HepG2 (cell line): ENCODE data around the gene TPTE. TPM values are rescaled to one million over a fixed set of nuclear protein-coding genes. Genes with fewer than 3 reads are reported as not detected.
"Not testable (repeated sequence)": the region's sequence is repeated elsewhere in the genome, so short reads cannot be mapped to it uniquely, and the experiment has no call there.

Experiments
- ATAC-seq: fragments of 200-7000 bp; cut with Tn5 transposase; 3 replicates; pipeline ENCODE4 v1.9.1; 2020; ENCODE audit warnings: mild to moderate bottlenecking, moderate library complexity
- BruUV-seq: library from RNA; stranded (reverse); fragments of 400-500 nt; replicated peaks from 2 replicates; lab custom pipeline; 2021; lab: Mats Ljungman, UMichigan
- CTCF ChIA-PET: fragments of 300-600 bp; formaldehyde crosslinking; extraction: SDS; loops from one replicate; lab custom pipeline; 2021; ENCODE audit warnings: low total read pairs, inconsistent platforms, low intra/inter-chr PET ratio; lab: Yijun Ruan, JAX
- POLR2A ChIA-PET: fragments of 350-600 bp; sonication (Branson Sonifier 250); formaldehyde crosslinking; loops from one replicate; lab custom pipeline; 2020; ENCODE audit warnings: antibody characterized with exemption, inconsistent platforms; lab: Yijun Ruan, JAX
- DNase-seq: peaks from one replicate; pipeline ENCODE4 v3.0.0-alpha.2; 2015; ENCODE audit warnings: low spot score
- FAIRE-seq: peaks from 3 replicates; lab custom pipeline; 2011; peaks lifted over from hg19 to GRCh38; lab: Jason Lieb, UNC
- H2AFZ ChIP-seq: one replicate; pipeline ENCODE4 v1.6.1; 2011; ENCODE audit warnings: low read length, inconsistent platforms
- H3K27ac ChIP-seq: fragments of 300-600 bp; 3 replicates; pipeline ENCODE4 v1.8.0; 2011; ENCODE audit warnings: mixed run types, mild to moderate bottlenecking, mixed read lengths, low read length, inconsistent platforms; ENCODE audit not compliant: insufficient read depth; ENCODE audit errors: extremely low read length
- H3K27me3 ChIP-seq, 2 experiments: fragments of 200-600 bp in 1 of 2; 2 replicates in 1 of 2; 3 replicates in 1 of 2; pipeline versions ENCODE4 v1.6.0 to v1.8.0; 2011; ENCODE audit warnings: low read length in 2 of 2, mild to moderate bottlenecking in 2 of 2, moderate library complexity in 2 of 2, inconsistent platforms in 1 of 2; ENCODE audit not compliant: insufficient read depth in 2 of 2, control insufficient read depth in 1 of 2
- H3K36me3 ChIP-seq, 2 experiments: fragments of 200-600 bp in 1 of 2; replicated peaks in 1 of 2; 2 replicates in 1 of 2; 3 replicates in 1 of 2; pipeline versions ENCODE4 v1.5.1 to v1.8.0; 2011; ENCODE audit warnings: low read length in 2 of 2, inconsistent platforms in 1 of 2; ENCODE audit not compliant: insufficient read depth in 2 of 2, control insufficient read depth in 1 of 2
- H3K4me1 ChIP-seq: 2 replicates; pipeline ENCODE4 v1.5.1; 2012; ENCODE audit warnings: low read length, inconsistent platforms; ENCODE audit not compliant: insufficient read depth
- H3K4me2 ChIP-seq: 2 replicates; pipeline ENCODE4 v1.6.0; 2011; ENCODE audit warnings: low read depth, low read length, inconsistent platforms
- H3K4me3 ChIP-seq, 3 experiments: fragments of 200-600 bp in 1 of 3; sonication (generic), shearing (Covaris generic) in 1 of 3; replicated peaks in 1 of 3; 2 replicates each; pipeline ENCODE4 v1.5.1; 2011 to 2016; ENCODE audit warnings: low read length in 3 of 3, inconsistent platforms in 2 of 3, low read depth in 2 of 3, mild to moderate bottlenecking in 2 of 3, control low read depth in 1 of 3, mixed read lengths in 1 of 3; ENCODE audit not compliant: insufficient read depth in 1 of 3
- H3K79me2 ChIP-seq: one replicate; pipeline ENCODE4 v1.6.1; 2011; ENCODE audit warnings: low read length, inconsistent platforms; ENCODE audit not compliant: insufficient read depth
- H3K9ac ChIP-seq: 2 replicates; pipeline ENCODE4 v1.6.0; 2011; ENCODE audit warnings: mild to moderate bottlenecking, low read depth, low read length, inconsistent platforms; ENCODE audit not compliant: insufficient read depth
- H3K9me3 ChIP-seq: 2 replicates; pipeline ENCODE4 v1.5.1; 2012; ENCODE audit warnings: mild to moderate bottlenecking, low read length
- H4K20me1 ChIP-seq: 2 replicates; pipeline ENCODE4 v1.6.0; 2011; ENCODE audit warnings: inconsistent platforms, mild to moderate bottlenecking, low read length, moderate library complexity; ENCODE audit not compliant: insufficient read depth
- KDM6A ChIP-seq: IDR thresholded peaks from 2 replicates; pipeline ENCODE4 v1.6.1; 2016; ENCODE audit warnings: low read depth
- KLF13 ChIP-seq: sonication (generic); formaldehyde crosslinking; IDR thresholded peaks from 2 replicates; pipeline ENCODE4 v1.4.0; 2020; ENCODE audit warnings: mild to moderate bottlenecking, missing genetic modification reagents
- MLX ChIP-seq: IDR thresholded peaks from 2 replicates; pipeline ENCODE4 v1.6.1; 2016
- TBP ChIP-seq: sonication (generic); formaldehyde crosslinking; IDR thresholded peaks from 2 replicates; pipeline ENCODE4 v1.5.0; 2020; ENCODE audit warnings: missing genetic modification reagents
- ZFP37 ChIP-seq: sonication (generic); formaldehyde crosslinking; IDR thresholded peaks from 2 replicates; pipeline ENCODE4 v1.4.0; 2020; ENCODE audit warnings: missing genetic modification reagents, borderline replicate concordance
- ZNF367 ChIP-seq: sonication (generic); formaldehyde crosslinking; IDR thresholded peaks from 2 replicates; pipeline ENCODE4 v1.4.0; 2020; ENCODE audit warnings: missing genetic modification reagents, borderline replicate concordance
- ZNF44 ChIP-seq: sonication (generic); formaldehyde crosslinking; IDR thresholded peaks from 2 replicates; pipeline ENCODE4 v1.5.1; 2020; ENCODE audit warnings: mild to moderate bottlenecking, missing genetic modification reagents
- WGBS: methylation state at CpG from one replicate; pipeline ENCODE4 v1.1.6; 2017; ENCODE audit warnings: low lambda C conversion rate; 5-methylcytosine and 5-hydroxymethylcytosine counted together
- in situ Hi-C: cut with HindIII; loops from 2 replicates; pipeline ENCODE4 v1.10.0; 2017; ENCODE audit warnings: low pct_unique_long_range_greater_than_20kb; ENCODE audit not compliant: extremely low pct_ligation_motif_present
- intact Hi-C: fragments of 100-400 bp; cut with micrococcal nuclease; formaldehyde crosslinking; loops from one replicate; pipeline ENCODE4 v1.10.0; 2022; ENCODE audit not compliant: unreplicated experiment
- polyA plus RNA-seq, 8 experiments: library from polyadenylated mRNA; depleted of rRNA in 3 of 8; stranded (reverse) in 7 of 8; unstranded in 1 of 8; fragments of >200 nt; fragmentation: Illumina TruSeq in 4 of 8; extraction: Trizol in 4 of 8; gene quantifications; 2 replicates each; pipeline versions ENCODE4 v1.2.1 to v1.2.3, GENCODE V29; 2011 to 2016; ENCODE audit warnings: low read depth in 4 of 8, missing spikeins in 1 of 8, mixed read lengths in 1 of 8; ENCODE audit not compliant: insufficient read depth in 1 of 8
- total RNA-seq, 5 experiments: library from RNA; depleted of rRNA; stranded (reverse); fragments of >200 nt; fragmentation: Illumina TruSeq; extraction: Trizol; gene quantifications; 2 replicates each; pipeline ENCODE4 v1.2.3, GENCODE V29; 2016; ENCODE audit warnings: low read depth in 1 of 5

Gene TPTE
- total and polyA plus RNA-seq, 2 of the 13 experiments (the other 11 are each of a cell fraction or from before 2014, with no cell fraction given): not detected

GRCh38 chr21:10539956-10540355, 18.6 kb downstream of the TPTE start:
- no peak overlapping the region for H3K27ac ChIP-seq
- DNase-seq (no peak), FAIRE-seq (no peak), ATAC-seq (no peak)
- no peak overlapping the region for H3K4me3 ChIP-seq
- no peak overlapping the region for H2AFZ ChIP-seq
- in situ Hi-C loops: no loop called here
- H3K4me2 ChIP-seq: no peak overlapping the region
- 6% methylated on average over 3 of the region's 3 CpGs for WGBS
- H3K79me2 ChIP-seq: no peaks in the 10 kb centered on the region
- H3K9me3 ChIP-seq: peaks cover 92% of the 10 kb centered on the region
- ChIA-PET POLR2A (no interaction called here), CTCF (no interaction called here)
- H3K4me1 ChIP-seq: no peaks in the 10 kb centered on the region
- no peaks in the 10 kb centered on the region for H3K27me3 ChIP-seq
- intact Hi-C loops: no loop called here
- no peaks in the 10 kb centered on the region for H4K20me1 ChIP-seq
- no peaks in the 10 kb centered on the region for H3K36me3 ChIP-seq
- no peak for TF ChIP-seq ZNF44
- no peak for TF ChIP-seq ZFP37
- no peak for TF ChIP-seq ZNF367
- no peak for TF ChIP-seq MLX (CRISPR knock-in tag)
- TF ChIP-seq KDM6A: no peak
- no peak for TF ChIP-seq TBP (CRISPR knock-in tag)
- no peak for TF ChIP-seq KLF13 (CRISPR knock-in tag)
- no TSS peak for BruUV-seq
- H3K9ac ChIP-seq: no peak overlapping the region

- H3K4me1 ChIP-seq, H3K4me3 ChIP-seq, H3K27me3 ChIP-seq, H4K20me1 ChIP-seq, H3K27ac ChIP-seq, H3K4me2 ChIP-seq, CTCF ChIA-PET, H3K79me2 ChIP-seq, FAIRE-seq, H3K36me3 ChIP-seq, POLR2A ChIA-PET, DNase-seq, ATAC-seq, in situ Hi-C loops, intact Hi-C loops, H3K9ac ChIP-seq, BruUV-seq, H2AFZ ChIP-seq: not testable (repeated sequence)
- peaks cover 93% of the 10 kb centered on the region for H3K9me3 ChIP-seq
- WGBS: 3% methylated on average over 9 of the region's 9 CpGs
Measured at GRCh38 chr21:10544376-10544775, 23.0 kb downstream of the TPTE start.

GRCh38 chr21:10547868-10548267, 26.5 kb downstream of the TPTE start:
- intact Hi-C loops, BruUV-seq, in situ Hi-C loops, H3K4me2 ChIP-seq, FAIRE-seq, H3K27ac ChIP-seq, H3K4me3 ChIP-seq, H3K27me3 ChIP-seq, DNase-seq, CTCF ChIA-PET, H3K36me3 ChIP-seq, H3K9ac ChIP-seq, H3K79me2 ChIP-seq, H4K20me1 ChIP-seq, POLR2A ChIA-PET, H2AFZ ChIP-seq, H3K4me1 ChIP-seq, ATAC-seq: not testable (repeated sequence)
- H3K9me3 ChIP-seq: peaks cover 88% of the 10 kb centered on the region
- WGBS: 0% methylated on average over 4 of the region's 4 CpGs
